GM12891 (cell line): Measurements from ENCODE around the gene CDK11A.
"Not testable (repeated sequence)": the region's sequence is repeated elsewhere in the genome, so short reads cannot be mapped to it uniquely, and the experiment has no call there.

Experiments used
- DNase-seq: peaks from one replicate; pipeline ENCODE4 v3.0.0; 2011; ENCODE audit warnings: low spot score; ENCODE audit not compliant: insufficient read length
- FAIRE-seq: peaks from 2 replicates; lab custom pipeline; 2011; peaks lifted over from hg19 to GRCh38; lab: Jason Lieb, UNC
- PAX5 ChIP-seq: IDR thresholded peaks from 2 replicates; pipeline ENCODE4 v1.6.1; 2011; ENCODE audit warnings: low read length, moderate library complexity, mild to moderate bottlenecking; ENCODE audit not compliant: insufficient read depth, severe bottlenecking
- POLR2A ChIP-seq: IDR thresholded peaks from 2 replicates; pipeline ENCODE4 v1.6.1; 2011; ENCODE audit warnings: low read depth, low read length, control low read depth
- POLR2AphosphoS5 ChIP-seq: IDR thresholded peaks from 2 replicates; pipeline ENCODE4 v1.6.1; 2011; ENCODE audit warnings: low read depth, low read length, control low read depth
- POU2F2 ChIP-seq: IDR thresholded peaks from 2 replicates; pipeline ENCODE4 v1.6.1; 2011; ENCODE audit warnings: low read depth, mild to moderate bottlenecking, control low read depth, low read length, moderate library complexity
- SPI1 ChIP-seq: IDR thresholded peaks from 2 replicates; pipeline ENCODE4 v1.6.1; 2011; ENCODE audit warnings: low read depth, low read length, control low read depth
- TAF1 ChIP-seq: IDR thresholded peaks from 2 replicates; pipeline ENCODE4 v1.6.1; 2011; ENCODE audit warnings: low read depth, low read length, control low read depth

CDK11A gene

GRCh38 chr1:1684031-1684681 is 40.0 kb downstream of the CDK11A start:
- FAIRE-seq: no peak
- DNase-seq: peak; percentile 1
- TF ChIP-seq POLR2A (no peak), POLR2AphosphoS5 (no peak)

DNA sequence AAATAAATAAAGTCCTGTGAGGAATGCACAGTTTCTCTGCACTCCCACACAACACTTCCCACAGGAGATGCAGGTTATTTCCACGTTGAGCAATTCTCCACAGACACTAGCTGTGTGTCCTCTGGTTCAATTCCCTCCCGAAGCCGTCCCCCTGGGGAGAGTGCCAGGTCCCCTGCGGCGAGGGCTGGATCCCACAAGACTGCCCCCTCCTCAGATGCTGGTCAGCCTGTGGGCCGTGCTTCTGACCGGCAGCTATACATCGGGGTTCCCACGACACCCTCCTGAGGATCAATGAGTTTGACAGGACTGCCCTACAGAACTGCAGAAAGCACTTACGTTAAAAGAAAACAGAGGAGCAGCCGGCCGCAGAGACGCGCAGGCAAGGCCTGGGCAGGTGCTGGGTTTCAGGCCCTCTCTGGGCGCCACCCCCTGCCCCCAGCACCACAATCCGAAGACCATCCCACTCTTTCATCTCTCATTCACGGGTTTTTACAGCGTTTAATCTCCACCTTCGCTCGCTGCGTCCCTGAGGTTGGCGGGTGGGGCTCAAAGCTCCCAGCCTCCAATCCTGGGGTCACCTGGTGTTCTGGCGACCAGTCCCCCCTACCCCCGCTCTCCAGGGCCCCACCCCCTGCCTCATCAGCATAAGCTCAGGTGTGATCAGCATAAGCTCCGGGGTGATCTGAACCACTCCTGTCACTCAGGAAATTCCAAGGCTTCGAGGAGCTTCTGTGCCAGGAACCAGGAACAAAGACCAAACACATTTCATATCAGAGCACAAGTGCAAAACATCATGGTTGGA is 40.9 kb downstream of the CDK11A start:
- FAIRE-seq (no peak), DNase-seq (peak; percentile 5)
- TF ChIP-seq POU2F2 (no peak), PAX5 (no peak), SPI1 (no peak)

DNA sequence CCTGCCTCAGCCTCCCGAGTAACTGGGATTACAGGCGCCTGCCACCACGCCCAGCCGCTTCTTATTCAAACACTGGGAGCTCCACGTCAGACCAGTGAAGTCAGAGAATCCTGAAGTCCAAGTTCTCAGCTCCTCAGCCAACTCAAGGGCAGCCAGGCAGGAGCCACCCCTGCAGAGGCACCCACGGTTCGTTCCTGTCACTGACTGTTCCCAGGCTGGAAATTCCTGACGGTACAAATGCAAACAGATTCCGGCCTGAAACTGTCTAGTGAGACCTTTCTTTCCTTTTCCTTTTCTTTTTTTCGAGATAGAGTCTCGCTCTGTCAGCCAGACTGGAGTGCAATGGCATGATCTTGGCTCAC is 43.3 kb downstream of the CDK11A start:
- FAIRE-seq: no peak

GRCh38 chr1:1680031-1680911 is 43.9 kb downstream of the CDK11A start:
- TF ChIP-seq SPI1 (no peak), POLR2AphosphoS5 (no peak), POLR2A (no peak), POU2F2 (no peak), PAX5 (no peak), TAF1 (no peak)
- DNase-seq (no peak), FAIRE-seq (no peak)

More for the DNA sequence above, 43.3 kb downstream of the CDK11A start:
- TF ChIP-seq SPI1 (no peak), POLR2A (no peak), PAX5 (no peak), POU2F2 (no peak)
- DNase-seq: no peak

GRCh38 chr1:1678581-1679380 is 45.4 kb downstream of the CDK11A start:
- FAIRE-seq (peak; percentile 93), DNase-seq (peak; percentile 72)

DNA sequence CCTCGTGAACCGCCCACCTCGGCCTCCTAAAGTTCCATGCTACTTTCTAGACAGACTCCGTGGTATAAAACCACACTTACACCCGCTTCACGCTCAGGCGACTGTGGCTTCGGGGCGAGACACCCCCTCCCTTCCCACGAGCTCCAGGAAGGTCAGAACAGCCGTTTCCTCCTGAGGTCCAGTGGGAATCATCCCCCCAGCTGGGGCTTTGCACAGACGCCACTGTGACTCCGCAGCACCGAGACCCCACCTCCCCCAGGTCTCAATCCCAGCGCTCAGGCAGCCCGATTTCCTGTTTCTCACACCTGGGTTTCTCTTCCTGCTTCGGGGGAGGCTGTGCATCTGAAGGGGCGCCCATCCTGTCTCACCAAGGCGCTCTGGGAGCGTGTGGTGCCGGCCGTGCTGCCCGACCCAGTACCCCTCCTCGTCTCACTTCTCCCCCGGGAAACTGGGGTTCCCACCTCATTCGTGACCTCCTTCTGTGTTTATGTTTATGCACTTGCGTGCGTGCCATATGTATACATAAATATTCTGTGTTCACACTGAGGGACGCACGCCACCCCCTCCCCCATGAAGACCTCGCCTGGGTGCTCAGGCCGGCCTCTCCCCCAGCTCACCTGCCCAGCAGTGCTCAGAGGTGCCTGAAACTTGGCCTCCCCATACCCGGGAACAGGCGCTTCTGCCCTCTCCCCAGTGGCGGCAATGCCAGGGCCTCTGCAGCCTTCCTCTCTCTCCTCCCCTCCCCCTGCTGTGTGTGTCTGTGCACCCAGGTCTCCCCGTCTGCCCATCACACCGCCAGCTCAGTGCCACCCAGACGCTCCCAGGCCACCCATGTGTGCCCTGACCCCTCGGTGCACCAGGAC is 46.2 kb downstream of the CDK11A start:
- FAIRE-seq: peak; percentile 87
- TF ChIP-seq POU2F2: peak; percentile 74; the same call in 1 of the 2 replicates
- TF ChIP-seq SPI1: peak; percentile 76
- 0 out of 2 replicates have a peak, but pooled peaks have one; percentile 6 for TF ChIP-seq TAF1
- TF ChIP-seq PAX5: no peak
- peak; percentile 68 for TF ChIP-seq POLR2A
- 0 out of 2 replicates have a peak, but pooled peaks have one; percentile 25 for TF ChIP-seq POLR2AphosphoS5
- DNase-seq: peak; percentile 77

More at GRCh38 chr1:1678581-1679380, 45.4 kb downstream of the CDK11A start:
- TF ChIP-seq POLR2A (0 out of 2 replicates have a peak, but pooled peaks have one; percentile 24), POLR2AphosphoS5 (peak; percentile 13; the same call in 1 of the 2 replicates), PAX5 (no peak)

GRCh38 chr1:1676087-1676486 is 48.1 kb downstream of the CDK11A start:
- not testable (repeated sequence) for FAIRE-seq, DNase-seq

DNA sequence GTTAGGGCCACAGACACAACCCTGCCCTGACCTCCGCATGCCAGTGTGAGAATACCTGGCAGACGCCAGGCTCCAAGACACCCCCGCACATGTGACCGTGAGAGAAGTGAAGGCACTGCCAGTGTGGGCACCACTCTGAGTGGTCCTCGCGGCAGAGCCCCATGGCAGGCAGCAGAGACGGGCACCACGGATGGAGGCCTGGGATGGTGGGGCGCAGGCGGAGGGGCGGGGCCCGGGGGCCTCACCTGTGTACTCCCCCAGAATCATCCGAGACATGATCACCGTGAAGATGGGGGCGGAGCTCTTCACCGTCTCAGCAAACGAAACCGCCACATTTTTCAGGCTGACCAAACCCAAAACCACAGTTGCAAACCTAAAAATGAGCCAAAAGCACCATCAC is 48.9 kb downstream of the CDK11A start:
- peak; percentile 97 for FAIRE-seq
- DNase-seq: not testable (repeated sequence)

- peak; percentile 5 for FAIRE-seq
- DNase-seq: not testable (repeated sequence)
Measured at GRCh38 chr1:1674806-1675205, 49.4 kb downstream of the CDK11A start.
